Calu3 (cell line): ENCODE measurements around the gene SRSF10. TPM values are rescaled to one million over a fixed set of nuclear protein-coding genes. Genes with fewer than 3 reads are reported as not detected.
"Not testable (repeated sequence)": the region's sequence is repeated elsewhere in the genome, so short reads cannot be mapped to it uniquely, and the experiment has no call there.

ENCODE experiments used
- BruUV-seq: library from RNA; stranded (reverse); fragments of 400-500 nt; replicated peaks from 2 replicates; lab custom pipeline; 2021; lab: Mats Ljungman, UMichigan
- CTCF ChIA-PET: fragments of 300-600 bp; sonication (Branson Sonifier 250); formaldehyde crosslinking; loops from one replicate; lab custom pipeline; 2022; ENCODE audit warnings: antibody characterized with exemption; lab: Charles Lee
- DNase-seq: peaks from one replicate; pipeline ENCODE4 v3.0.0; 2022
- H3K27ac Mint-ChIP-seq: one replicate; pipeline ENCODE4 v1.8.0; 2022; ENCODE audit warnings: mixed read lengths; ENCODE audit not compliant: unreplicated experiment
- H3K27me3 Mint-ChIP-seq: one replicate; pipeline ENCODE4 v1.8.0; 2022; ENCODE audit warnings: mixed read lengths; ENCODE audit not compliant: unreplicated experiment
- H3K36me3 Mint-ChIP-seq: one replicate; pipeline ENCODE4 v1.8.0; 2022; ENCODE audit warnings: mild to moderate bottlenecking, moderate library complexity, mixed read lengths; ENCODE audit not compliant: insufficient read depth, unreplicated experiment
- H3K4me1 Mint-ChIP-seq: one replicate; pipeline ENCODE4 v1.8.0; 2022; ENCODE audit warnings: mild to moderate bottlenecking, low read depth, mixed read lengths; ENCODE audit not compliant: unreplicated experiment
- H3K4me3 Mint-ChIP-seq: one replicate; pipeline ENCODE4 v1.8.0; 2022; ENCODE audit warnings: mild to moderate bottlenecking, low read depth, moderate library complexity, mixed read lengths; ENCODE audit not compliant: unreplicated experiment
- H3K9me3 Mint-ChIP-seq: one replicate; pipeline ENCODE4 v1.8.0; 2022; ENCODE audit warnings: low read depth, mixed read lengths; ENCODE audit not compliant: unreplicated experiment
- CTCF ChIP-seq: fragments of 200-600 bp; IDR thresholded peaks from one replicate; pipeline ENCODE4 v1.8.0; 2022; ENCODE audit warnings: antibody characterized with exemption; ENCODE audit not compliant: unreplicated experiment
- intact Hi-C: fragments of 100-400 bp; cut with micrococcal nuclease; formaldehyde crosslinking; loops from one replicate; pipeline ENCODE4 v1.10.0; 2022; ENCODE audit not compliant: unreplicated experiment
- total RNA-seq: library from RNA; stranded (reverse); gene quantifications from 2 replicates; pipeline ENCODE4 v1.2.3, GENCODE V29; 2022

Gene SRSF10
- total RNA-seq, 1 experiment from 2014 or later, result 121 TPM

- peak; percentile 95 for DNase-seq
Observed at GRCh38 chr1:23959461-23960290, 20.5 kb downstream of the SRSF10 start, which contains the start of gene PNRC2. PNRC2 (plus strand) TSS chr1:23959828; CDS start chr1:23961458, 1,630 bp downstream.

GRCh38 chr1:23958810-23959460 is 21.2 kb downstream of the SRSF10 start:
- TF ChIP-seq CTCF, result no peak
- Mint-ChIP-seq H3K27ac (peak overlapping the region; percentile 98), H3K4me3 (peak overlapping the region; percentile 84), H3K9me3 (no peaks in the 10 kb centered on the region), H3K36me3 (peaks cover 40% of the 10 kb centered on the region), H3K27me3 (no peaks in the 10 kb centered on the region), H3K4me1 (peaks cover 26% of the 10 kb centered on the region)
- DNase-seq, result peak; percentile 66
- CTCF ChIA-PET, result interaction anchor here (0.5 to 1.5 kb wide), 2 partner anchors 21 to 53 kb away, joined by 3 to 4 read pairs; partner anchors contain the start of gene SRSF10
- TSS peak; percentile 55 for BruUV-seq
- intact Hi-C loops, result no loop called here

More at GRCh38 chr1:23959461-23960290, 20.5 kb downstream of the SRSF10 start, which contains the start of gene PNRC2:
- H3K27ac Mint-ChIP-seq, result peak within 1 kb of the TSS; percentile 98
- CTCF ChIA-PET, result interaction anchor here (1.5 kb wide), 1 partner anchor 21 kb away, joined by 4 read pairs; the partner anchor contains the start of gene SRSF10
- no TSS peak for BruUV-seq
- H3K4me3 Mint-ChIP-seq, result peak within 1 kb of the TSS; percentile 84
- H3K9me3 Mint-ChIP-seq, result no peaks in the 10 kb centered on the region
- intact Hi-C loops, result no loop called here
- no peaks in the 10 kb centered on the region for H3K27me3 Mint-ChIP-seq
- H3K36me3 Mint-ChIP-seq, result peaks cover 47% of the 10 kb centered on the region
- H3K4me1 Mint-ChIP-seq, result peaks cover 25% of the 10 kb centered on the region
- no peak for TF ChIP-seq CTCF

- CTCF ChIA-PET, result interaction anchor here (0.5 to 0.6 kb wide), 2 partner anchors 52 to 144 kb away, joined by 3 read pairs; no protein-coding TSS in a partner anchor
- H3K4me3 Mint-ChIP-seq, result peak overlapping the region; percentile 84
- H3K9me3 Mint-ChIP-seq, BruUV-seq, intact Hi-C loops, H3K27me3 Mint-ChIP-seq, DNase-seq: not testable (repeated sequence)
- H3K36me3 Mint-ChIP-seq, result peaks cover 35% of the 10 kb centered on the region
- H3K27ac Mint-ChIP-seq, result peak overlapping the region; percentile 98
- peaks cover 26% of the 10 kb centered on the region for H3K4me1 Mint-ChIP-seq
Observed at GRCh38 chr1:23958040-23958809, 21.9 kb downstream of the SRSF10 start.

GRCh38 chr1:23957096-23957495 is 23.0 kb downstream of the SRSF10 start:
- Mint-ChIP-seq H3K9me3 (no peaks in the 10 kb centered on the region), H3K4me3 (peak overlapping the region; percentile 39), H3K27me3 (no peaks in the 10 kb centered on the region), H3K36me3 (peaks cover 35% of the 10 kb centered on the region), H3K4me1 (peaks cover 26% of the 10 kb centered on the region), H3K27ac (no peak overlapping the region)
- no TSS peak for BruUV-seq
- peak; percentile 45 for DNase-seq
- CTCF ChIA-PET, result interaction anchor here (1.2 kb wide), 1 partner anchor 71 kb away, joined by 5 read pairs; no protein-coding TSS in a partner anchor
- TF ChIP-seq CTCF, result no peak
- intact Hi-C loops, result no loop called here
